Keratinocyte (primary cell): ENCODE data around the gene TNFRSF11A. TPM values are rescaled to one million over a fixed set of nuclear protein-coding genes. Genes with fewer than 3 reads are reported as not detected.
A peak's percentile ranks its signal among the peaks of the same experiment; 100 is the strongest.

Source experiments
- DNase-seq: peaks from one replicate; pipeline ENCODE4 v3.0.0-alpha.2; 2011; ENCODE audit warnings: low read depth, missing footprints, low spot score
- FAIRE-seq: peaks from 2 replicates; lab custom pipeline; 2011; peaks lifted over from hg19 to GRCh38; lab: Jason Lieb, UNC
- H2AFZ ChIP-seq: 2 replicates; pipeline ENCODE4 v1.6.0; 2012; ENCODE audit warnings: low read length, control low read depth, inconsistent platforms; ENCODE audit not compliant: control insufficient read depth
- H3K27ac ChIP-seq: 2 replicates; pipeline ENCODE4 v1.5.1; 2011; ENCODE audit warnings: low read length; ENCODE audit not compliant: control insufficient read depth, insufficient read depth
- H3K27me3 ChIP-seq: 3 replicates; pipeline ENCODE4 v1.6.0; 2011; ENCODE audit warnings: low read length; ENCODE audit not compliant: control insufficient read depth, insufficient read depth; ENCODE audit errors: extremely low read depth
- H3K36me3 ChIP-seq, 2 experiments: 2 replicates in 1 of 2; 3 replicates in 1 of 2; pipeline ENCODE4 v1.5.1; 2011; ENCODE audit warnings: low read length in 2 of 2, mild to moderate bottlenecking in 1 of 2; ENCODE audit not compliant: control insufficient read depth in 2 of 2, insufficient read depth in 2 of 2; ENCODE audit errors: extremely low read depth in 1 of 2
- H3K4me1 ChIP-seq: 3 replicates; pipeline ENCODE4 v1.5.1; 2011; ENCODE audit warnings: low read length; ENCODE audit not compliant: control insufficient read depth, insufficient read depth; ENCODE audit errors: extremely low read depth
- H3K4me2 ChIP-seq: 3 replicates; pipeline ENCODE4 v1.6.0; 2011; ENCODE audit warnings: low read depth, low read length; ENCODE audit not compliant: control insufficient read depth, insufficient read depth; ENCODE audit errors: extremely low read depth
- H3K4me3 ChIP-seq, 3 experiments: fragments of 200-600 bp in 1 of 3; sonication (generic) in 1 of 3; 2 replicates in 2 of 3; 3 replicates in 1 of 3; pipeline ENCODE4 v1.5.1; 2011 to 2016; ENCODE audit warnings: low read length in 3 of 3, mild to moderate bottlenecking in 3 of 3, control low read depth in 2 of 3, inconsistent platforms in 1 of 3, low read depth in 1 of 3, mixed read lengths in 1 of 3, mixed run types in 1 of 3, moderate library complexity in 1 of 3; ENCODE audit not compliant: control insufficient read depth in 2 of 3, insufficient read depth in 2 of 3; ENCODE audit errors: extremely low read depth in 1 of 3
- H3K79me2 ChIP-seq: 2 replicates; pipeline ENCODE4 v1.6.0; 2012; ENCODE audit warnings: low read length; ENCODE audit not compliant: control insufficient read depth, insufficient read depth
- H3K9ac ChIP-seq: 3 replicates; pipeline ENCODE4 v1.6.0; 2011; ENCODE audit warnings: low read length; ENCODE audit not compliant: control insufficient read depth, insufficient read depth; ENCODE audit errors: extremely low read depth
- H3K9me1 ChIP-seq: 3 replicates; pipeline ENCODE4 v1.6.0; 2011; ENCODE audit warnings: low read length; ENCODE audit not compliant: control insufficient read depth, insufficient read depth; ENCODE audit errors: extremely low read depth
- H3K9me3 ChIP-seq: 2 replicates; pipeline ENCODE4 v1.5.1; 2012; ENCODE audit warnings: low read depth, low read length; ENCODE audit not compliant: control insufficient read depth
- H4K20me1 ChIP-seq: 3 replicates; pipeline ENCODE4 v1.6.0; 2011; ENCODE audit warnings: low read length; ENCODE audit not compliant: control insufficient read depth, insufficient read depth; ENCODE audit errors: extremely low read depth
- EZH2 ChIP-seq: IDR thresholded peaks from one replicate; pipeline ENCODE4 v1.6.1; 2012; ENCODE audit warnings: inconsistent platforms, mild to moderate bottlenecking, low read length, moderate library complexity
- dilution Hi-C: fragments of 300-500 bp; cut with MboI; formaldehyde crosslinking; loops from one replicate; pipeline ENCODE4 v1.7.0; 2020; ENCODE audit warnings: low sequenced_read_pairs; ENCODE audit not compliant: extremely low pct_ligation_motif_present
- polyA plus RNA-seq, 5 experiments: library from polyadenylated mRNA; depleted of rRNA in 3 of 5; stranded (reverse) in 3 of 5; stranded (forward) in 1 of 5; unstranded in 1 of 5; fragments of >200 nt; gene quantifications; 1 replicate in 1 of 5; 2 replicates in 3 of 5; 3 replicates in 1 of 5; pipeline versions ENCODE4 v1.2.1 to v1.2.3, GENCODE V29; 2011 to 2012; ENCODE audit warnings: missing spikeins in 2 of 5, low read depth in 1 of 5, low replicate concordance in 1 of 5
- TF ChIP-seq, protein P1 (sequence below), 3 experiments: IDR thresholded peaks in 1 of 3; conservative IDR thresholded peaks in 1 of 3; optimal IDR thresholded peaks in 1 of 3; 2 replicates in 2 of 3; 3 replicates in 1 of 3; pipeline versions ENCODE3 to v1.5.1; 2011; ENCODE audit warnings: low read length in 3 of 3, mild to moderate bottlenecking in 3 of 3, moderate library complexity in 2 of 3, control low read depth in 1 of 3, inconsistent platforms in 1 of 3; ENCODE audit not compliant: insufficient read depth in 2 of 3; ENCODE audit errors: extremely low read depth in 1 of 3

TNFRSF11A gene
- polyA plus RNA-seq, 1 donor (not counting 4 experiments of a cell fraction or from before 2014, with no cell fraction given): 0.51 TPM

- Histone ChIP-seq H3K36me3 (peaks cover 0 to 5% of the 10 kb centered on the region in 2 experiments), H3K9me3 (no peaks in the 10 kb centered on the region), H3K27me3 (no peaks in the 10 kb centered on the region), H4K20me1 (no peaks in the 10 kb centered on the region), H2AFZ (no peak overlapping the region), H3K4me3 (no peak overlapping the region), H3K9ac (no peak overlapping the region), H3K9me1 (no peaks in the 10 kb centered on the region), H3K79me2 (no peaks in the 10 kb centered on the region), H3K4me2 (no peak overlapping the region), H3K4me1 (peaks cover 15% of the 10 kb centered on the region), H3K27ac (no peak overlapping the region)
- no peak for DNase-seq
- peak; percentile 23 for FAIRE-seq
- TF ChIP-seq EZH2: no peak
- TF ChIP-seq, protein P1, sequence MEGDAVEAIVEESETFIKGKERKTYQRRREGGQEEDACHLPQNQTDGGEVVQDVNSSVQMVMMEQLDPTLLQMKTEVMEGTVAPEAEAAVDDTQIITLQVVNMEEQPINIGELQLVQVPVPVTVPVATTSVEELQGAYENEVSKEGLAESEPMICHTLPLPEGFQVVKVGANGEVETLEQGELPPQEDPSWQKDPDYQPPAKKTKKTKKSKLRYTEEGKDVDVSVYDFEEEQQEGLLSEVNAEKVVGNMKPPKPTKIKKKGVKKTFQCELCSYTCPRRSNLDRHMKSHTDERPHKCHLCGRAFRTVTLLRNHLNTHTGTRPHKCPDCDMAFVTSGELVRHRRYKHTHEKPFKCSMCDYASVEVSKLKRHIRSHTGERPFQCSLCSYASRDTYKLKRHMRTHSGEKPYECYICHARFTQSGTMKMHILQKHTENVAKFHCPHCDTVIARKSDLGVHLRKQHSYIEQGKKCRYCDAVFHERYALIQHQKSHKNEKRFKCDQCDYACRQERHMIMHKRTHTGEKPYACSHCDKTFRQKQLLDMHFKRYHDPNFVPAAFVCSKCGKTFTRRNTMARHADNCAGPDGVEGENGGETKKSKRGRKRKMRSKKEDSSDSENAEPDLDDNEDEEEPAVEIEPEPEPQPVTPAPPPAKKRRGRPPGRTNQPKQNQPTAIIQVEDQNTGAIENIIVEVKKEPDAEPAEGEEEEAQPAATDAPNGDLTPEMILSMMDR (optimal IDR thresholded peaks at IDR 0.05 in 1 of 3, IDR thresholded peaks at IDR 0.05 in 1 of 3, conservative IDR thresholded peaks at IDR 0.05 in 1 of 3; ENCODE audit: extremely low read depth in 1 of 3, insufficient read depth in 2 of 3, low read length in 3 of 3): no peak
- dilution Hi-C loops: no loop called here
These were observed 45.5 kb upstream of the TNFRSF11A start for GRCh38 chr18:62279561-62279960.

DNA sequence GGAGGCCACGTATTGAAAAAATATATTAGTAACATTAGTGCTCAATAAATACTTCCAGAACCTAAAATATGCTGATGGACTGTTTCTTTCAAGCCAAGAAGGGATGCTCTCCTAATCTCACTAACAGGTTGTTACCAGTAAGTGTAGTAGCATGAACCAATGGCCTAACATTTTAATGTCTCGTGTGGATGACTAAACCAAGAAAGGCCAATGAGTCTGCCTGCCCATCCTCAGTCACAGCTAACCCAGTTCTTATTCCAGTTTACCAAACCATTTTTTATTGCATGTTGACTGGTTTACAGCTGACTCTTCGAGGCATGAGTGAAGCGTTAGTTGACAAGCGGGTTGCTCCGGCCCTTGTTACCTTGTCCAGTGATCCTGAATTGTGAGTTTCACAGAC lies 45.1 kb upstream of the TNFRSF11A start:
- H3K79me2 ChIP-seq: no peaks in the 10 kb centered on the region
- no peaks in the 10 kb centered on the region for H3K9me3 ChIP-seq
- H3K4me3 ChIP-seq: no peak overlapping the region
- peak; percentile 5 for FAIRE-seq
- no peaks in the 10 kb centered on the region for H3K27me3 ChIP-seq
- no peaks in the 10 kb centered on the region for H4K20me1 ChIP-seq
- dilution Hi-C loops: no loop called here
- H3K27ac ChIP-seq: no peak overlapping the region
- H3K4me1 ChIP-seq: peaks cover 15% of the 10 kb centered on the region
- no peak overlapping the region for H2AFZ ChIP-seq
- no peaks in the 10 kb centered on the region for H3K9me1 ChIP-seq
- H3K36me3 ChIP-seq: peaks cover 0 to 5% of the 10 kb centered on the region in 2 experiments
- H3K4me2 ChIP-seq: no peak overlapping the region
- DNase-seq: no peak
- H3K9ac ChIP-seq: no peak overlapping the region
- TF ChIP-seq, protein P1 (optimal IDR thresholded peaks at IDR 0.05 in 1 of 3, IDR thresholded peaks at IDR 0.05 in 1 of 3, conservative IDR thresholded peaks at IDR 0.05 in 1 of 3; ENCODE audit: extremely low read depth in 1 of 3, insufficient read depth in 2 of 3, low read length in 3 of 3): no peak
- no peak for TF ChIP-seq EZH2
